HG03442 (cell line): ENCODE results near the gene ZNF805.
"Not testable (repeated sequence)": the region's sequence is repeated elsewhere in the genome, so short reads cannot be mapped to it uniquely, and the experiment has no call there.

Experiments used
- ATAC-seq: cut with Tn5 transposase; IDR thresholded peaks from one replicate; pipeline ENCODE4 v1.9.1; 2021; ENCODE audit warnings: mild to moderate bottlenecking, moderate library complexity; ENCODE audit not compliant: unreplicated experiment

ZNF805 gene

DNA sequence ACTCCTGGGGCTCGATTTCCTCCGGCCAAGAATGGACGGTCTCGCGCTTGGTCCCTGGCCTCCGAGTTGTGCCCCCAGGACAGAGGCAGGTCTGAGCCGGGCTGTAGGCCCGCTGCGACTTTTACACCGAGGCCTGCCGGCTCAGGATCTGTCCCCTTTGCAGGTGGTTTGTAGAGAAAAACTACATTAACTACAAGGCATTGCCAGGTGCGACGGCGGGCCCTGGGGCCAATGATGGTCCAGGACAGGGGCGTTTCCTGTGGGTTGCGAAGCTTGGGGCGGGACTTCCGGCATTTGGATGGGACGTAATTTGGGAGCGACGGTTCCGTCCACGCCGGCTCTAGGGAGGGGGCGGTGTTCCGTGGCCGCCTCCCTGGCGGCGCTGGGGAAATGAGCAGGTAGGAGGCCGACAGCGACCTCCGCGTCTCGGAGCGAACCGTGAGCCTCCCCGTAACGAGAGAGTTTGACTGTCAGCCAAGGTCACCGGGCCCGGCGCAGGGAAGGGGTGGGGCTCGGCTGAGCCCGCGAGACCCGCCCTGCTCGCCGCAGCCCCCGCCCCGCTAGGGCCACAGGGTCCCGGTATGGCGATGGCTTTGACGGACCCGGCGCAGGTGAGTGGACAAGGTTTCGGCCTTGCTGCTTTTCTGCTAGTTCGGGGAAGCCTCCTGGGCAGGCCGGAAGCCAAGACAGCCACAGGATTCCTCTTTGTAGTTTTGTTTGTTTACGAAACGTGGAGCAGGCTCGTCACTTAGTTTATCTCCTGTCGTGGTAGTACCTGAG, at the start of gene ZNF805:
Gene ZNF805 (plus strand): TSS at position 322 of the 780 bp plus-strand sequence. CDS start 260 bp downstream, at position 582.
- peak; percentile 91 for ATAC-seq

DNA sequence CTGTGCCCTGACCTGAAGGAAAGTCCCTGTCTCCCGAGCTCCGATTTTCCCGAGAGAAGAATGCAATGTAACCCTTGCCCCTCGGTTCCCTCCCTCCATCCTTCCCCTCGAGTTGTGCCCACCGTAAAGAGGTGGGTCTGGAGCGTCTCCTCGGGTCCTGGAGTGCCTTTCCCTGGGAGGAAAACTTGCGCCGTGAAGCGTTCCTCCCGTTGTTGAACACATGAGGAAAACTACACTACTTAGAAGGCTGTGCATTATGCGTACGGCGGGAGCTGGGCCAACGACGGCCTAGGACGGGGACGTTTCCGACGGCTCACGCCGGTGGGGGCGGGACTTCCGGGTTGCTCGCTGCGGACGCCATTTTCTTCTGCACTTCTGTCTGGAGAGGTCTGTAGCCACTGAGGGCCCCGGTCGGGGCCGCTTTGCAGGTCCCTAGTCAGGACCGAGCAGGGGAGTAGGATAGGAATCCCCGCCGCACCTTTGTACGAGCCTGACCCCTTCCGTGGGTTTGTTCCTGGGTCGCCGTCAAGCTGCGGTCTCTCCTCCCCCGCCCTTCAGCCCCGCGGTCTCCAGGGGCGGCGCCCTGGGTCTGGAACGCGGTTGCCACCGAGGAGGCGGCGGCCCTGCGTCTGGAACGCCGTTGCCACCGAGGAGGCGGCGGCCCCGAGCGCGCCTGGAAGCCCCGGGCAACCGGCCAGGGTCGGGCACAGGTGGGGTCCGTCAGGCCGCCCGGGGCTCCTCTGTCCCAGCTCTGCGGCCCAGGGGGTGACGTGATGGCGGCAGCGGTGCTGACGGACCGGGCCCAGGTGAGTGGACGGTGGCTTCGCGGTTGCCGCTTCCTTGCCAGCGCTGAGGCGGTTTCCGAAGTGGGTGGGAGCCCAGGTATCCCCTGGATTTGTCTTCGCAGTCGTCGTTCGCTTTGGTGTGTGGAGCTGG, 49.0 kb upstream of the ZNF805 start, which contains the start of gene ZNF264:
Gene ZNF264 (plus strand): TSS at position 360 of the 936 bp plus-strand sequence. CDS start 414 bp downstream, at position 774.
- peak; percentile 93 for ATAC-seq

DNA sequence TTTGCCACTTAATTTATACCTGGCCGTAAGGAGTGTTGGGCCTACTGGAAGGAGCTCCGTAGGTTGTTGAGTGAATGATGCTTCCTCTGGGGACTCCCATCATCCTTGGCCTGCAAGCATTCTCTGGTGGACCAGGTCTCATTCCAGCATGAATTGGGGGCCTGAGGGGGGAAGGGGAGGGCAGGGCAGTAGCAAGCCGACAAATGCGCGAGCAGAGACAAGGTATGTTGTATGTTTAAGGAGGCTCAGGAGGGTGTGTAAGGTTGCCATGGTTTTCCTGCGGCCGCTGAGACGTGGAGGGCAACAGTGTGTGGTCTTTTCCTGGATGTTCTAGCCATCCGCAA, 48.4 kb upstream of the ZNF805 start:
- no peak for ATAC-seq

DNA sequence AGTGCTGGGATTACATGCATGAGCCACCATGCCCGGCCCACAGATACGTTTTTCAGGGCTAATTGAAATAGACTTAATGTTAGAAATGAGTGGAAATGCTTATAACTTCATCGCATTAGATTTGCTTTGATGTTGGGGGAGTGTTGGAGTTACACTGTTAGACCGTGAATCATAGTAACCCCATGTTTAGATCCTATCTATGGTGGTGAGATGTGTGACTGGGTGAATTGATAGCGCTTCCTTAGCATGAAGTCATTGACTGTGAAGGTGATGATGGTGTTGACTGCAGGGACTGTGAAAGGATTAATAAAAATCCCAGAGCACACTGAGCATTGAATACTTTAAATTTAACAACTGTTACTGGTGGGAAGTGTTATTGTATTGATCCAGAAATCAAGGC, 47.4 kb upstream of the ZNF805 start:
- no peak for ATAC-seq

DNA sequence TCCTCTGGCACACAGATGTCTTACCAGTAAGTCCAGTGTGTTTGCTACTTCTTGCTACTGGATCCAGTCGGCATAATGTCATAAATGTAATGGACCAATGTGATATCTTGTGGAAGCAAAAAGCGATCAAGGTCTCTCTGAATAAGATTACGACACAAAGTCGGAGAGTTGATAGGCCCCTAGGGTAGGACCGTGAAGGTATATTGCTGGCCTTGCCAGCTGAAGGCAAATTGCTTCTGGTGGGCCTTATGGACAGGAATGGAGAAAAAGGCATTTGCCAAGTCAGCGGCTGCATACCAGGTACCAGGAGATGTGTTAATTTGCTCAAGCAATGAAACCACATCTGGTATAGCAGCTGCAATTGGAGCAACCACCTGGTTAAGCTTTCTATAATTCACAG, 42.6 kb upstream of the ZNF805 start:
- ATAC-seq = not testable (repeated sequence)

DNA sequence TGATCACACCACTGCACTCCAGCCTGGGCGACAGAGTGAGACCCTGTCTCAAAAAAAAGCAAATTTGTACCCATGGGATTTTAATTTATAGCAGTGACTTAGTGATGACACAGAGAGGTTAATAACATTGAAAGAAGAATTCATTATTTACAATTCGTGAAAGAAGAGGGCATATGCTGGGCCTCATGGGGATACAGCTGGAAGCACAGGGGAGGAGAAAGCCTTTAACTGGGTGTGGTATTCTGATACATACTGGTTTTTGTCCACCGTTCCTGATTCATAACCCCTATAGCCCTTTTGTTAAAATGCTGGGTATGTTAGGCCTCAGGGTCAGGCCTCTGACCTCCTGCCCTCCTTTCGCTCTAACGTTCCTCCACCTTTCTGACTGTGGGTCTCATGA, 38.3 kb upstream of the ZNF805 start:
- ATAC-seq = no peak

DNA sequence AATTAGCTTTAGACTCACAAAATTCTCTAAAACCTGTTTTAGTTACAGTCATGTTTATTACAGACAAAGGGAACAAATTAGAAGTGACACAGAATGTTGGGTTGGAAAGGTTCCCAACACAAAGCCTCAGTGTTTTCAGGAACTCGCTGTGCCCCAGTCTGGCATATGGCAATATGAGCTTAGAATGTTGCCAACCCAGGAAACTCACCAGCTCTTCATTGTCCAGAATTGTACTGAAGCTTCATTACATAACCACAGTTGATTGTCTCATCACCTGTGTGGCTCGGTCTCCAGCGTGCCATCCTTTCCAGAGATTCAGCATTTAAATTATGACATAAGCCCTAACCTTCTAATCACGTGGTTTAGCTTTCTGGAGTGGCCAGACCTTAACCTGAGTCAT, 30.1 kb upstream of the ZNF805 start:
- ATAC-seq = no peak

DNA sequence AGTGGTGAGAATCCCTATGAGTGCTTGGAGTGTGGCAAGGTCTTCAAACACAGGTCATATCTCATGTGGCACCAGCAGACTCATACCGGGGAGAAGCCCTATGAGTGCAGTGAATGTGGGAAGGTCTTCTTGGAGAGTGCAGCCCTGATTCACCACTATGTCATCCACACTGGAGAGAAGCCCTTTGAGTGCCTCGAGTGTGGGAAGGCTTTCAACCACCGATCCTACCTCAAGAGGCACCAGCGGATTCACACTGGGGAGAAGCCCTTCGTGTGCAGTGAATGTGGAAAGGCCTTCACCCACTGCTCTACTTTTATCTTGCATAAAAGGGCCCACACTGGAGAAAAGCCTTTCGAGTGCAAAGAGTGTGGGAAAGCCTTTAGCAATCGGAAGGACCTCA, 28.3 kb upstream of the ZNF805 start:
- ATAC-seq = no peak

DNA sequence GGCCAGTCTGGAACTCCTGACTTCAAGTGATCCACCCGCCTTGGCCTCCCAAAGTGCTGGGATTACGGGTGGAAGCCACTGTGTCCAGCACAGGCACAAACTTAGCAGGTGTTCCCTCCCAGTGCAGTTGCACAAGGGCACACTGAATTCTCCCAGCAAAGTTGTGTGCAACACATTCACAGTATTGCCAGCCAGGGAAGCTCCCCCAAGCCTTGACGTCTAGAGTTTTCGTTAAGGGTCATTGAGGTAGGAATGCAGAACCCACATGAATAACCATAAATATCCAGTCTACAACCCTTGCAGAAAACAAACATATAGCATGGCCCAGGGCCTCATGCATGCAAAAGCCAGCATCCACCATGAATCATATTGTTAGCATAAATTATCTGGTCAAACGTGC, 12.9 kb upstream of the ZNF805 start:
- ATAC-seq = no peak

DNA sequence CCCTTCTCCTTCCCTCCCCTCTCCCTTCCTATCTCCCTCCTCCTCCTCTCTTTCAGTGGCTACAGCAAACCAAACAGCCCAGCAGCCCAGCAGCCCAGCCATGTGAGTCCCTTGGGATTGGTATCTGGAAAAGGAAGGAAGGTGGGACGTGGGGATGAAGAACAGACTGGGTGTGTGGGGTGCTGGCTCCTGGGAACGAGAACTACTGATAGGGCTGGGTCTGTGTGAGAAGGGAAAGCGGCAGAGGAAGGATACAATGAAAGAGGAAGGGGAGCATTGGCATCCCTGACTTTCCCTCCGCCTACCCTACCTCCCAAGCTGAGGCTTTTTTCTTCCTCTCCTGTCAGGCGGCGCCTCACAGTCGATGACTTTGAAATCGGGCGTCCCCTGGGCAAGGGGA, 8.7 kb upstream of the ZNF805 start:
- no peak for ATAC-seq

DNA sequence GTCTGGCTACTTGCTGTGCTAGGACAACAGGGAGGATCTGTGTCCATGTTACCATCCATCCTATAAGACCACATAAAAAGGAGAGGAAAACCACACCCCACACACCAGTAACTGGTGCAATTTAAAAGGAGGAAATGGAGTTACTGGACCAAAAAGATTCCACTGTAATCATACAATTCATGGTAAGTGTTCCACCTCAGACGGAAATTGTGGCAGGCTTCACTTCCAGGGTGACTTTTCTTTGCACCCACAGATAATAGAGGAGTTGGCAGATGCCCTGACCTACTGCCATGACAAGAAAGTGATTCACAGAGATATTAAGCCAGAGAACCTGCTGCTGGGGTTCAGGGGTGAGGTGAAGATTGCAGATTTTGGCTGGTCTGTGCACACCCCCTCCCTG, 7.2 kb upstream of the ZNF805 start:
- no peak for ATAC-seq

DNA sequence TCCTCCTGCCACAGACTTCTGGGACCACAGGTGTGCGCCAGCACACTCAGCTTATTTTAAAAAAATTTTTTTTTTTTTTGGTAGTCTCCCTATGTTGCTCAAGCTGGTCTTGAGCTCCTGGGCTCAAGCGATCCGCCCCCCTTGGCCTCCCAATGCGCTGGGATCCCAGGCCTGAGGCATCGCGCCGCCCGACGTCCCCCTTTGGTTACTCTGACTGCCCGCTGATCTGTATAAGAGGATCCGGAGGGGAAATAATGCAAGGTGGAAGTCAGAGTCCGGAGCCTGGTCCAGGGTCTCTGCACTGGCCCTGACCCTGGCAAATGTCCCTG, 486 bp upstream of the ZNF805 start:
- ATAC-seq = no peak

DNA sequence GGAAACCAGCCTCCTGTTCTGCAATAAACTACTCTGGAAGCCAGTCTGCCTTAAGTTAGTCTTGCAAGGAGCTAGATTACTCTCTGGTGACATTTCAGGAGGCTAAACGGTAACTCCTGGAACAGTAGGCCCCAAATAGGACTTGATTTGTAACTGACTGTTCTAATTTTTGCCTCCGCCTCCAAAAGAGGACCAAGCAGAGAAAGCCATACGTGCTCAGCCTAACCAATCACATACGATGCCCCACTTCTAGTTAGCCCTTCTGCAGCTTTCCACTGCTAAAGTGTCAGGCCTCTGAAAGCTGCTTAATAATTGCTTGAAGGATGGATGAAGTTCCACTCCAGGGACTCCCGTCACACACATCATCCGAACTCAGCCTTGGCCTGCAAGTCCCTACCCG, 744 bp downstream of the ZNF805 start:
- ATAC-seq = no peak

DNA sequence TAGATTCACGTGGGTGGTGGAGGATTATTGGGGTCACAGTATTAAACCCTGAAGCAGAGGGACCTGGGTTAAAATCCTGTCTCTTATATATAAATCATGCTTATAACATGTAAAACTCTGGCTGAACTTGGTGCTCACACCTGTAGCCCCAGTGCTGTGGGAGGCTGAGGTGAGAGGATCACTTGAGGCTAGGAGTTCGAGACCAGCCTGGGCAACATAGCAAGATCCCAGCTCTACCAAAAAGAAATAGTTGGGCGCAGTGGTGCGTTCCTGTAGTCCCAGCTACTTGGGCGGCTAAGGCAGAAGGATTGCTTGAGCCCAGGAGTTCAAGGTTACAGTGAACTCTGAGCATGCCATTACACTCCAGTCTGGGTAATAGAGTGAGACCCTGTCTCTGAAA, 2.4 kb downstream of the ZNF805 start:
- ATAC-seq = no peak

DNA sequence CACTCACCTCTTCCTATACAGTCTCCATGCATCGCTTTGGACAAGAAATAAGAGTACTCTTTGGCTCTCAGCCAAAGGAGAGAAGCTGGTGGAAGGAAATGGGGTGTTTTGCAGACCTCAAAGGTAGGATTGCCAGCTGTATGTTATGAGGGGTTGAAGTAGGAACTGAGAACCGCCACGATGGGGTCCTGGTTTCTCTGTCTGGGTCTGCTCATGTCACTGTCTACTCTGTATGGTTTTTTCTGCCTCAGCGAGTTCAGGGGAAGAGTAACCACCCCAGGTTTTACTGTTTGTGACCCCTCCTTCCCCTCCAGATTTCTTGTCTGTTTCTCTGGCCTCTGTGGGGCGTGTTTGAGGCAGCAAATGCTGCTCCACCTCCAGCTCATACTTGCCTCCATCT, 4.1 kb downstream of the ZNF805 start:
- ATAC-seq = no peak

DNA sequence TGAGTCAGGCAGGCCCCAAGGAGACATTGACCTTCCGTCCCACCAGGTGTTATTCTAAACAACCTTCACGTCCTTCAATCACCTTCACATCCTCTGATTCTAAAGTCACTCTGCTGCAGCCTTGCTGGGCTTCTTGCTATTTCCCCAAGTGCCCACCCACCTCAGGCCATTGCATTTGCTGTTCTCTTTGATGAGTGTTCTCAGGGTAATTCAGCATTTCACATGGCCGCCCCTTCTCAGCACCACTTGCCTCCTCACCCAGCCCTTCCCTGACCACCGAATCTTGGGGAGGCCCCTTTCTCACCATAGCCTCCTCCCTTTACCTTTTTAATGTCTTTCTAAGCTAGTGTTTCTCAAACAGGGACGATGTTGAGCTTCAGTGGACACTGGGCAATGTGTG, 4.6 kb downstream of the ZNF805 start:
- no peak for ATAC-seq

DNA sequence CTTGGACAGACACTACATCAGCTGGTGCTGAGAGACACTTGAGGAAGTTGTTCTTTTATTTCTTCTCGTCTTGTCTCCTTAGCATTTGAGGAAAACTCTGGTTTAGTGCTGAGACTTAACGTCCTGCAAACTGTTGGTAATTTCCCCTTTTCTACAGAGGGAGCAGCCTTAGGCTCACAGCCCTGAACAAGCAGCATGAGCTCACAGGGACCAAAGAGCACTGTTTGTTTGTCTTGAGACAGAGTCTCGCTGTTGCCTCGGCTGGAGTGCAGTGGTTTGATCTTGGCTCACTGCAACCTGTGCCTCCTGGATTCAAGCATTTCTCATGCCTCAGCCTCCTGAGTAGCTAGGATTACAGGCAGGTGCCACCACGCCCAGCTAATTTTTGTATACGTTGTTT, 5.5 kb downstream of the ZNF805 start:
- no peak for ATAC-seq

DNA sequence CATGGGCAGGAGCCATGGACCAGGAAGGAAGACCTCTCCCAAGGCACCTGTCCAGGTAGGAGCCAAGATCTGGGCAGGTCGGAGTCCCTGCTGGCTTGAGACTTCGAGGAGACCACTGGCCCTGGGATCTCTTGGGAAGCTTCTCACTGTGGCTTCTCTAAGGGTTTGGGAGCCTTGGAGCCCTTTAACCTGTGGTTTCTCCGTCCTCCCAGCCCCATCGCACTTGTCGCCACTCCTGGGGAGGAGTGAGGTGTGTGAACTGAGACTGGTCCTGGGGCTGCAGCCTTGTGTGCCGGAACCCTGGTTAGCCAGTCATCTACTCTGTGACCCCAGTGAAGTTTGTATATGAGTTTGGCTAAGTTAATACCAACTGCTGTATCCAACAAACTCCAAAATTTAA, 8.2 kb downstream of the ZNF805 start:
- ATAC-seq = no peak

DNA sequence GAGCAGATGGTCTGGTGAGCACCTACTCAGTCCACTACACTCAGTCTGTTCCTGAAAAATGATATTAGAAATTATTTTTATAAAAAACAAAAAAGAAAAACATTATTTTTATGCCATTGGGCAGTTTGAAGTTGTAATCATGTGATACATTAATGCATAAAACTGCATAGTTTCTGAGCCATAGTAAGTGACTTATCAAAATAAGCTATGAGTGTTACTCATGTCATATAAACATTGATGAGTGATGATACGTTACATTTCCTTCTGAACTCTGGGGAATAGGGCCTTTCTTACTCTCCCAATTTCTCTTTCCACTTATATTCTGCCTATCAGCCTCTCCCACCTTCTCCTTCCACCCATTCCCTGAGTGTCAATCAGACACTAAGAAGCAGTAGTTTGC, 8.9 kb downstream of the ZNF805 start:
- ATAC-seq = no peak

DNA sequence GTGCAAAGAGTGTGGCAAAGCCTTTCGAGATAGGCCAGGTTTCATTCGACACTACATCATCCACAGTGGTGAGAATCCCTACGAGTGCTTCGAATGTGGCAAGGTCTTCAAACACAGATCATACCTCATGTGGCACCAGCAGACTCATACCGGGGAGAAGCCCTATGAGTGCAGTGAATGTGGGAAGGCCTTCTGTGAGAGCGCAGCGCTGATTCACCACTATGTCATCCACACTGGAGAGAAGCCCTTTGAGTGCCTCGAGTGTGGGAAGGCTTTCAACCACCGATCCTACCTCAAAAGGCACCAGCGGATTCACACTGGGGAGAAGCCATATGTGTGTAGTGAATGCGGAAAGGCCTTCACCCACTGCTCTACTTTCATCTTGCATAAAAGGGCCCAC, 13.3 kb downstream of the ZNF805 start:
- ATAC-seq = not testable (repeated sequence)

DNA sequence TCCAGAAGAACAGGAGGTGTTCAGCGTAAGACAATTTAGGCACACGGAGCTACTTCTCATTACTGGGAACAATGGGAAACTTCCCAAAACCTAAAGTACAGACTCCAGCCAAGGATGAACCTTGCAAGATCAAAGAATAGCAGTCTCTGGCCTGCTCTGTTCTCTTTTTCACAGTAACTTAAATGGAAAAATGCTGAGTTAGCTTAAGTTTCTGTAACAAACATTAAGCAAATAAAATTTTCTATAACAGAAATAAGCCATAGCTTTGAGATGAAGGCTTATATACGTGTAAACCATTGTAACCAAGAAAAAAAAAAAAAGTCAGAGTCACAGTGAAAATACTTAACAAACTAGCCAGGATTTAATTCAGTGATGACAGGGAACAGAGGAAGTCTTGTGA, 21.6 kb downstream of the ZNF805 start:
- no peak for ATAC-seq

DNA sequence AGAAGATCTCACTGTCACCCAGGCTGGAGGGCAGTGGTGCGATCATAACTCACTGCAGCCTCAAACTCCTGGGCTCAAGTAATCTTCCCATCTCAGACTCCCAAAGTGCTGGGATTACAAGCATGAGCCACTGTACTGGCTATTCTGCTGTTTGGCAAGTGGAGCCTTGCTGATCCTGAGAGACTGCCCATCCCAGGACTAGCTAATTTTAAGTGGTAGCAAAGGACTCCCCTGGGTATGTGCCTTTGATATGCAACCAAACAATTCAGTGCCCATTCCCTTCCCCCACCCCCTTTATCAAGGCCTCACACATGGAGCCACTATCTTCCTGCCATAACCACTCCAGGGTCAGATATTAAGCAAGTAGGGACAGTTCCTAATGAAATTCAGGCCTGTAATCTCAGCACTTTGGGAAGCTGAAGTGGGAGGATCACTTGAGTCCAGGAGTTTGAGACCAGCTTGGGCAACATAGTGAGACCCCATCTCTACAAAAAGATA, 22.9 kb downstream of the ZNF805 start:
- no peak for ATAC-seq
